ENCODE measurements around the gene USP16.

DNA sequence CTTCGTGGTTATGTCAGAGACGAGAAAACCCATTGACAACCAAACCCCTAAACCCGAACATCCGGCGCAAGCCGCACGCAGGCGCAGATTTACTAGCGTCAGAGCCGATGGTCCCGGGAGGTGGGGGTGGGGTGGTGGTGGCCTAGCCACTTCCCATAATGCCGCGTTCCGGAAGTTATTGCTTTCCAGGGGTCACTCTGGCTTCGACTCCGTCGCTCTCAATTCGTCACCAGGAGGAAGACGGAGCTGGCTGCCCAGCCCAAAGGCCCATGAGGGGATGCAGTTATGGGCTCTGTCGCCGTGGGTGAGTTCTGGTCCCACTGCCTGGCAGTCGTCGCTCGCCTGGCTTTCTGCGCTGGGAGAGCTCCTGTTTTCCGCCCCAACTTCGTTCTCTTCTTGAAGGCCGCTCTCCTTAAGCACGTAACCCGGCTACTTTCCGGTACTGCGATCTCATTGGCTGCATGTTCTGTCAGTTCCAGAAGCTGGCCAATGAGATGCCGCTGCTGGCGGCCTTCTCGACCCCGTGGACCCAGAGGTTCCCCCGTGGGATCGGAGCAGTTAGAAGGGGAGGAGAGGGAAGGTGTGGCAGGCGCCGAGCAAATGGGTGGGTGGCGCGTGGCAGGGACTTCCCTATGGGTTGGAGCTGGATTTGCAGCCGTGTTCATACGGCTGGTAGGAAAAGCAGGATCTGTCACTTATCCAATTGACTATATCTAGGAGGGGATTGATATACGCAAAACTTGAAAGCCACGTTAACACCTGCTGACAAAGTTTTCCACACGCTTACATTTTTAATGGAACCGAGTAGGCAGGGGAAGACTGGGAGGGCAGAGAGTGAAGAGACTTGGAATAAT, at the start of gene USP16:
- TF ChIP-seq EZH2 (IDR thresholded peaks at IDR 0.05; ENCODE audit: borderline replicate concordance, insufficient read depth, low read depth, low read length, poor library complexity, severe bottlenecking), result no peak
- TF ChIP-seq, protein P1, sequence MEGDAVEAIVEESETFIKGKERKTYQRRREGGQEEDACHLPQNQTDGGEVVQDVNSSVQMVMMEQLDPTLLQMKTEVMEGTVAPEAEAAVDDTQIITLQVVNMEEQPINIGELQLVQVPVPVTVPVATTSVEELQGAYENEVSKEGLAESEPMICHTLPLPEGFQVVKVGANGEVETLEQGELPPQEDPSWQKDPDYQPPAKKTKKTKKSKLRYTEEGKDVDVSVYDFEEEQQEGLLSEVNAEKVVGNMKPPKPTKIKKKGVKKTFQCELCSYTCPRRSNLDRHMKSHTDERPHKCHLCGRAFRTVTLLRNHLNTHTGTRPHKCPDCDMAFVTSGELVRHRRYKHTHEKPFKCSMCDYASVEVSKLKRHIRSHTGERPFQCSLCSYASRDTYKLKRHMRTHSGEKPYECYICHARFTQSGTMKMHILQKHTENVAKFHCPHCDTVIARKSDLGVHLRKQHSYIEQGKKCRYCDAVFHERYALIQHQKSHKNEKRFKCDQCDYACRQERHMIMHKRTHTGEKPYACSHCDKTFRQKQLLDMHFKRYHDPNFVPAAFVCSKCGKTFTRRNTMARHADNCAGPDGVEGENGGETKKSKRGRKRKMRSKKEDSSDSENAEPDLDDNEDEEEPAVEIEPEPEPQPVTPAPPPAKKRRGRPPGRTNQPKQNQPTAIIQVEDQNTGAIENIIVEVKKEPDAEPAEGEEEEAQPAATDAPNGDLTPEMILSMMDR (IDR thresholded peaks at IDR 0.05), result no peak
